Measurements from ENCODE around the gene ACAP3. TPM values are rescaled to one million over a fixed set of nuclear protein-coding genes. Genes with fewer than 3 reads are reported as not detected.

Gene ACAP3, protein sequence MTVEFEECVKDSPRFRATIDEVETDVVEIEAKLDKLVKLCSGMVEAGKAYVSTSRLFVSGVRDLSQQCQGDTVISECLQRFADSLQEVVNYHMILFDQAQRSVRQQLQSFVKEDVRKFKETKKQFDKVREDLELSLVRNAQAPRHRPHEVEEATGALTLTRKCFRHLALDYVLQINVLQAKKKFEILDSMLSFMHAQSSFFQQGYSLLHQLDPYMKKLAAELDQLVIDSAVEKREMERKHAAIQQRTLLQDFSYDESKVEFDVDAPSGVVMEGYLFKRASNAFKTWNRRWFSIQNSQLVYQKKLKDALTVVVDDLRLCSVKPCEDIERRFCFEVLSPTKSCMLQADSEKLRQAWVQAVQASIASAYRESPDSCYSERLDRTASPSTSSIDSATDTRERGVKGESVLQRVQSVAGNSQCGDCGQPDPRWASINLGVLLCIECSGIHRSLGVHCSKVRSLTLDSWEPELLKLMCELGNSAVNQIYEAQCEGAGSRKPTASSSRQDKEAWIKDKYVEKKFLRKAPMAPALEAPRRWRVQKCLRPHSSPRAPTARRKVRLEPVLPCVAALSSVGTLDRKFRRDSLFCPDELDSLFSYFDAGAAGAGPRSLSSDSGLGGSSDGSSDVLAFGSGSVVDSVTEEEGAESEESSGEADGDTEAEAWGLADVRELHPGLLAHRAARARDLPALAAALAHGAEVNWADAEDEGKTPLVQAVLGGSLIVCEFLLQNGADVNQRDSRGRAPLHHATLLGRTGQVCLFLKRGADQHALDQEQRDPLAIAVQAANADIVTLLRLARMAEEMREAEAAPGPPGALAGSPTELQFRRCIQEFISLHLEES
- 44.6 TPM for polyA plus RNA-seq (ENCODE audit: insufficient read length)

DNA sequence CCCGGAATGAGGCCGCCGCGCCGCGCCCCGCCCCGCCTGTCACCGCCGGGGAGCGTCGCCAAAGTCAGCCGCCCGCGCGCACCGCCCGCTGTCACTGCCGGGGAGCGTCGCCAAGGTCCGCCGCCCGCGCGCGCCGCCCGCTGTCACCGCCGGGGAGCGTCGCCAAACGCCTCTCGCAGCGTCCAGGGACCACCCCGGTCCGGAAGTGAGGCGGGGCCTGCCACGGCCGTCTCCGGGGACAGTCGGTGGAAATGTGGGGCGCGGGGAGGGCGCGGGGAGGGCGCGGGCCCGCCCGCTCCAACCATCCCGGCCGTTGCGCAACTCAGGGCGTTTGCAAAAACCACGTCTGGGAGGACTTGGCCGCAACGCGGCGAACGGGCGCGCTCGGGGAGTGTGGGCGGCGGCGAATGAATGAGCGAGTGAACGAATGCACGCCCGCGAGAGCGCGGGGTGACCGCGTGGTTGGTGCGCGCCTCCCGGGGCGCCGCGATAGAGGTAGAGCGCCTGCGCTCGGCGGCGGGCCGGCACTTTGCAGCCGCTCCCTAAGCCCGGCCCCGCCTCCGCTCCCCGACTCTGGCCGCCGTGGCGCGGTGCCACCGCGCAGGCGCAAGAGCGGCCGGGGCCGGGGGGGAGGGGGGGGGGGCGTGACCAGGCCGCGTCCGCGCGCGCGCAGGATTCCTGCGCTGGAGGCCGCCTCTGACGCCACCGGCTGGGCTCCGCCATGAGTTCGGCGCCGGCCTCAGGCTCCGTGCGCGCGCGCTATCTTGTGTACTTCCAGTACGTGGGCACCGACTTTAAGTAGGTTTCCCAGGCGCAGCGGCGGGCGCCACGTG, at the start of gene ACAP3, which contains the start of gene PUSL1:
Gene ACAP3, minus strand, starts transcription at position 8 of the 833 bp plus-strand sequence. CDS start 115 bp downstream, outside the sequence.
Gene PUSL1, plus strand, starts transcription at position 675 of the 833 bp plus-strand sequence. Its CDS starts 47 bp downstream, at position 722.
- DNase-seq (ENCODE audit: low read depth): peak; percentile 83

DNA sequence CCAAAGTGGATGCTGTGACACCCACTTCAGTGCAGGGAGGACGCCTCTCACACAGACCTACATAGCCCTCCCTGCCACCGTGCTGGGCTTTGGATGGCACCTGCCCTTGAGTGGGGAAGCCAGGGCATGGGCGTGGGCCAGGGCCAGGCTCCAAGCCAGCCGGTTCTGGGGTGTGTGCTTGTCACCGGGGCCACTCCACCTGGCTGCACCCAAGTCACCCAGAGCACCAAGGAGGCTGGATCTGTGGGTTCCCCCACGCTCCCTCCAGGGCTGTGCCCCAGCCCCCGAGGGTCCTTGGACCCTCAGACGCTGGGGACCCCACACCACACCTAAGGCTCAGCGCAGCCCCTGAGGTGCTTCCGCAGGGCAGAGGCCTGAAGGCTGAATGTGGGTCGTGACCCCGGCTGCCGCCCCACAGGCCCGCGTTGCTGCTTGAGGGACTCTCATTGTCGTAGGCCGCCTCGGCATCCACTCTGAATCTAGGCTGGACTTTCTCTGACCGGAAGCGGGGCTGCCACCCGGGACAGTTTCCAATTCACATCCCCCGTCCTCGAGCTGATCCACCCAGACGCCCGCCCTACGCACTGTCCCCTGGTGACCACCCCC, 49.2 kb upstream of the ACAP3 start:
- no peak for DNase-seq (ENCODE audit: low read depth)

DNA sequence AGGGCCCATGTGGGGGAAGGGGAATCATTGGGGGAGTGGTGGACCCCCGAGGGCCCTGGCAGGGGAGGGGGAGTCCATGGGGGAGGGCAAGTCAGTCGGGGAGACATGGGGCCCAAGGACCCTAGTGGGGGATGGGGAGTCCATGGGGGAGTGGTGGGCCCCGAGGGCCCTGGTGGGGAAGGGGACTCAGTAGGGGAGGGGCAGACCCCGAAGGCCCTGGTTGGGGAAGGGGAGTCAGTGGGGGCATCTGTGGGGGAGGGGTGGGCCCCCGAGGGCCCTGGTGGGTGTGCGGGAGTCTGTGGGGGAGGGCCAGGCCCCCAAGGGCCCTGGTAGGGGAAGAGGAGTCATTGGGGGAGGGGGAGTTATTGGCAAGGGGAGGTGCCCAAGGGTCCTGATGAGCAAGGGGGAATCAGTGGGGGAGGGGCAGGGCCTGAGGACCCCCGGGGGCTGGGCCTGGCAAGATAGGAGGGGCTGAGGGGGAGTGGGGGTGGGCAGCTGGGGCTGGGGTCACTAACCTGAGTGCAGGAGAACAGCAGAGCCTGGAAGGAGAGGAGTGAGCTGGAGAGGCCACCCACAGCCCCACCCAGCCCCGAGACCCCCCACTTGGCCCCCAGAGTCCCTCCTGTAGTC, 48.6 kb upstream of the ACAP3 start:
- no peak for DNase-seq (ENCODE audit: low read depth)

DNA sequence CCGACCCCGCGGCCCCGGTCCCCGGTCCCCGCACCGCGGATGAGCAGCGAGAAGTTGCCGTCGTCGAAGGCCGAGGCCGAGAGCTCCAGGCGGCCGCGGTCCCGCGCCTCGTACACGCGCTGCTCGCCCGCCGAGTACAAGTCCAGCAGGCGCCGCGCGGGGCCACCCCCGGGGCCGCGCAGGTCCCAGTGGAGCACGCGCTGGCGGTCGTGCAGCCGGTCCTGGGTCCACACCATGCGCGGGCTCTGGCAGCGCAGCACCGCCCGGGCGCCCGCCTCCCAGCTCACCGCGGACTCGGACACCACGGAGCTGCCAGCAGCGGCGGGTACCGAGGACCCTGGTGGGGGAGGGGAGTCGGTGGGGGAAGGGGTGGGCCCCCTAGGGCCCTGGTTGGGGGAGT, 47.7 kb upstream of the ACAP3 start:
- no peak for DNase-seq (ENCODE audit: low read depth)

DNA sequence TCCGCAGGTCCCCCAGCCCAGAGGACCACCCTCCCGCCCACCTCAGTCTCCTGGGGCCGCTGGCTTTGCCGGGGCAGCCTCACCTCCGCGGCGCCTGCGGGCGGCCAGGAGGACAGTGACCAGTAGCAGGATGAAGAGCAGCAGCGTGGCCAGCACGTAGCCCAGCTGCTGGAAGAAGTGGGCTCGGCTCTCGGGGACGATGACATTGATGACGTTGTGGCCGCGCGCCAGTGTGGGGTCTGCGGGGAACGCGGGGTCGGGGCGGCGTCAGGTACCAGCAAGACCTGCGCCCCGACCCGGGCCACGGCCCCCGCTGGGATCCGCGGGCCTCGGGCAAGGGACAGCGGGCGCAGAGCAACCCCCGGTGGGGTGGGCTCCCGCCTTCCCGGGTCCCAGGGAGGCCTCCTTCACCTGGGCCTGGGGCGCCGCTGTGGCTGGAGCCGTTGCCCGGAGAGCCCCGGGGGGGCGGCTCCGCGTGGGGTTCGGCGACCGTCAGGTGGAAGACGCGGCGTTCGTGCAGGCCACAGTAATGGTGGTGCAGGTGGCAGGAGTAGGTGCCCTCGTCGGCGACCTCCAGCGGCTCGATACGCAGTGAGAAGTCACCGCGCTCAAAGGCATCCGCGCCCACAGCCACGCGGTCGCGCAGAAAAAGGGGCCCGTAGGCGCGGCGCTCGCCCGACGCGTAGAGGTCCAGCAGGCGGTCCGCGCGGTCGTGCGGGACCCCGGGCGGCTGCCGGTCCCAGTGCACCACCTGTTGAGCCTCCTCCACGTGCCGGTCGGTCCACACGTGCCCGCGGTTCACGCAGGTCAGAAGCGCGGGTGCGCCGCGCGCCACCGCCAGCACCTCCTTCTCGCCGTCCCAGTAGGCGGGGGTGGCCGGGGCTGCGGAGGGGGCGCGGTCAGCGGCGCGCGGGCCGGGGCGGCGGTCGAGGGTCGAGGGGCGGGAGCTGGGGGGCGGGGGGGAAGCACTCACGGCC, 46.8 kb upstream of the ACAP3 start:
- no peak for DNase-seq (ENCODE audit: low read depth)

DNA sequence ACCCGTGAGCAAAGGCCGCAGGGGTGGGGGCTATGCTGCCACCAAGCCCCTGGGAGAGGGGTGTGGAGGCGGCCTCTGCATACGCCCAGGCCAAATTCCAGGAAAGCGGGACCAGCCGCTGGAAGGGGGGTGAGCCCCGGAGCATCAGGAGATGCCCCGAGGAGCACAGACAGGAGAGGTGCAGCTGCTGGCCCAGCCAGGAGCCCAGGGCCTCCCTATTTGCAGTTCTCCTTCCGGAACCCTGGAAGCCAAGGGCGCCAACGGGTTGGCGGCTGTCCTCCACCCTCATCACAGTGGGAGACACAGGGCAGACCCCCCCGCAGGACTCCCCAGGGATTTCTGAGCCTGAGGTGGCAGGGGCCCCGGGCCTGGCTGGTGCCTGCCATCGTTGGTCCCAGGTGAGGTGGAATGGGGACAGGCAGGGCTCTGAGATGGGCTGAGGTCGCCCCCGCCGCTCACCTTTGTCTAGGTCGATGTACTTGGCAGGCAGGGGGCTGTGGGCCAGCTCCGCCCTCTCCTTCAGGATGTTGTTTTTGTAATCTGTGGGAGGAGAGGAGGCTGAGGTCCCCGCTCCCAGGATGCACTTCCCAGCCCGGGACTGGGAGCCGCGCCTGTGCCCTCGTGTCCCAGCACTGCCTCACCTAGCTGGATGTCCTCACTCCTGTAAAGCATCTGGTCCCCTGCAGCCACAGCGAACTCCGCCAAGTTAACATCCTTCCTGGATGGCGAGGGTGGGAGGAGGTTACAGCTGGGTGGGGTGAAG, 45.8 kb upstream of the ACAP3 start:
- DNase-seq (ENCODE audit: low read depth): no peak

DNA sequence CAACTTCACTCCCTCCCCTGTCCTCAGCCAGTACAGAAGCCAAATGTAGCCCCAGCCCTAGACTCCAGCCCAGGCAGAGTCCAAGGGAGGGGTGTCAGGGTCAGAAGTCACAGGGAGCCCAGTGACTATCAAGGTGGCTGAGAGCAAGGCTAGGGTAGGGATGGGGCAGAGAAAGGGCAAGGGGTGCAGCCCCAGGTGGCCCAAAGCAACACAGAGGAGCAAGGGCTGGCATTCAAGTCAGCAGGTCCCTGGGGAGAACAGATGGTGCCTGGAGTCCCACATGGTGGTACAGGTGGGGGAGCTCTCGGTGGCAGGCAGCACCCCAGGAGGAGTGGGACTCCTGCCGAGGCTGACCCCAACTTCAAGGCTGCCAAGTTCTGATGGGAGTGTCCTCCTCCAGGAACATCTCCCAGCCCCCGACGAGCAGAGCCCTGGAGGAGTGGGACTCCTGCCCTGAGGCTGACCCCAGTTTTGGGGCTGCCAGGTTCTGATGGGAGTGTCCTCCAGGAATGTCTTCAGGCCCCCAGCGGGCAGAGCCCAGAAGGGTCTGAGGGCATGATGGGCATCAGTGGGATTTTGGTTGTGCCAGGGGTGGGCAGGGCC, 45.2 kb upstream of the ACAP3 start:
- no peak for DNase-seq (ENCODE audit: low read depth)

DNA sequence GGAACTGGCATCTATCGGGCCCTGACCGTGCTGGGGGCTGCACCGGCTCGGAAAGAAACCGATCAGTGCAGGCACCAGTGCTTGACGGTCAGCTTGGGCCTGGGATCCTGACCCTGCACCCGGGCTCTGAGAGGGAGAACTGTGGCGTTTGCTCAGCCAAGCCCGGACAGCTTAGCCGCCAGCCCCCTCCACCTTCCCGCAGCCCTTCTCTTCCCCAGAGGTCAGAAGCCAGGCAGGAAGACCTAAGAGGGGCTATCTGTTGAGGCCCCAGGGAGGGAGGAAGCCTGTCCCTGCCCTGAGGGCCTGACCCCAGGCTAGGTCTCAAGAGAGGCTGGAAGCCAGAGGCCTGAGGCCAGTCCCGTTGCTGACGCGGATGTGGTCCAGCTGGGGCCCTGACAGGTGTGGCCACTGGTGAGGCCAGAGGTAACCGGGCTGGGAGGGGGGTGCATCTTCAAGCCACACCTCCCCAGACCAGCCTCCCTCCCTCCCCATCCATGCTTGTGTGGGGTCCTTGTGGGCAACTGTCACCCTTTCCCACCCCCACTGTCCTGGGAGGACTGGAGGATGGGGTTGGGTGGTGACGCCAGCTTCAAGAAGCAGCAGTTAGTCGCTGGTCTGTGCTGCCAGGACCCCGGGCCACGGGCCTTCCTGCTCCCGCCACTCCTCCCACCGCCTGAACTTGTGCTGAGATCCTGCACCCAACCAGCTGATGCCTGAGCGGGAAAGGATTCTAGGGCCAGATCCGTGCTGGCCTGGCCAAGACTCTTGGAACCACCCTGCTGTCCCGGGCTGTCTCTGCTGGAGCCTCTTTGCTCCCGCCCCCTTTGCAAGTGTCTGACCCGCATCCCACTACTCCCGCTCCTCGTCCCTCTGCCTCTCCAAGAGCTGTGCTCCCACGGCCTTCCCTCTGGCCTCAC, 44.0 kb upstream of the ACAP3 start:
- DNase-seq (ENCODE audit: low read depth): no peak

DNA sequence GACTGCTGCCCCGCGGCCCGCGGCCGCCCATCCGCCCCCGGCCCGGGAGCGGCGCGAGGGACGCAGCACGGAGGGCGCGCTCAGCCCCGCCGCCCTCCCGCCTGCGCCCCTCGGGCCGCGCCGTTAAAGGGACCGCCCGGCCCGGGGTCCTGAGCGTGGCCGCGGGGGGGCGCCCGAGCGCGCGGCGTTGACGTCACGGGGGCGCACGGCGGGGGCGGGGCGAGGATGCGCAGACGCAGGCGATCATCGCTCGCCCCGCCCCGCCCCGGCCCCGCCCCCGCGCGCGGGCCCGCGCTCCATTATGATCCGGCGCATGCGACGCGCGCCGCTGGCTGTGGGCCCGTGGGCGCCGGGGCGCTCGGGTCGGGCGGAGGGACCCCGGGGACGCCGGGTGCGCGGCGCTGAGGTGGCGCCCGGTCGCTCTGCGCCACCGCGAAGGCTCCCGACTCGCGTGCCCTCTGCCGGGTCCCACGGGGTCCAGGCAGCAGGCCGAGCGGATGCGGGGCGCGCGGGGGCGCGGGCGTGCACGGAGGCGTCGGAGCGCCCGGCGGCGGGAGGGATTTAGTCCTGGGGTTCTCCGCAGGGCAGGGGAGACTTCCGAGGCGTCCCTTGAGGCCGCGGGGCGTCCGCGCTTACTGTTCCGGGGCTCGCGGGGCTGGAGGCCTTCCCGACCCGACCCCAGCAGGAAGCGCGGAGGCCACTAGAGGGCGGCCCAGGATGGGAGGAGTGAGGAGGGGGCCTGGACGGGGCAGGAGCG, 41.7 kb upstream of the ACAP3 start, which contains the start of gene DVL1:
Gene DVL1, minus strand, starts transcription at position 163 of the 757 bp plus-strand sequence. CDS start 353 bp downstream, outside the sequence.
- no peak for DNase-seq (ENCODE audit: low read depth)

DNA sequence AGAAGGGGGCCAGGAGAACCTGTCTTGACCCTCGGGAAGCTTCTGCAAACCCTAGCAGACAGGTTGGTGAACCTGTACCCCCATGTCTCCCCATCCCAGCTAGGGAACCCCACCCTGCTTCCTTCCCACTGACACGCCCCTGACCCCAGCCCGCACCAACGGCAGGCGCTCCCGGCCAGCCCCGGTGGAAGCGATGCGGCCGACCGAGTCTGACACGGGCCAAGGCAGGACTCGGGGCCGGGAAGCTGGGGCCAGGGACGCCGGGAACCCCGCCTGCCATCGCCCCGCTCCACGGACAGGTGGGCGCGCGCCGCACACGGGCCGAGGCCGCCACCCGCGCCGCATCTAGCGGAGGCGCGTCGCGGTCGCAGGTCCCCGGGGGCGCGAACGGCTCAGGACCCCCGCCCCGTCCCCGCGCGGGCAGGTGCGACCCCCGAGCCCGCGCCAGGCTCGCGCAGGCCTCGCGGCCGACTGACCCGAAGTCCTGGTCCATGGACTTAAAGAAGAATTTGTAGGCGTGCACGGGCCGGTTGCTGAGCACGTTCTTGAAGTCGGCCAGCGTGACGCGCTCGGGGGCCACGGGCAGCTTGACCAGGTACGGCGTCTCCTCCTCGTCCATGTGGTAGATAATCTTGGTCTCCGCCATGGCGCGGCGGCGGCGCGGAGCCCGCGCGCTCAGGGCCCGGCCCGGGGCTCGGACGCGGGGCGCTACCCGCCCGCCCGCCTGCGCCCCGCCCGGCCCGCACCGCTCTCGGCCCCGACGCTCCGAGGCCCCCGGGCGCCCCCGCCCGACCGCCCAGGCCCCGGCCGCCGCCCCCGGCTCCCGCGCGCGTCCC, 40.9 kb upstream of the ACAP3 start:
- DNase-seq (ENCODE audit: low read depth): no peak

DNA sequence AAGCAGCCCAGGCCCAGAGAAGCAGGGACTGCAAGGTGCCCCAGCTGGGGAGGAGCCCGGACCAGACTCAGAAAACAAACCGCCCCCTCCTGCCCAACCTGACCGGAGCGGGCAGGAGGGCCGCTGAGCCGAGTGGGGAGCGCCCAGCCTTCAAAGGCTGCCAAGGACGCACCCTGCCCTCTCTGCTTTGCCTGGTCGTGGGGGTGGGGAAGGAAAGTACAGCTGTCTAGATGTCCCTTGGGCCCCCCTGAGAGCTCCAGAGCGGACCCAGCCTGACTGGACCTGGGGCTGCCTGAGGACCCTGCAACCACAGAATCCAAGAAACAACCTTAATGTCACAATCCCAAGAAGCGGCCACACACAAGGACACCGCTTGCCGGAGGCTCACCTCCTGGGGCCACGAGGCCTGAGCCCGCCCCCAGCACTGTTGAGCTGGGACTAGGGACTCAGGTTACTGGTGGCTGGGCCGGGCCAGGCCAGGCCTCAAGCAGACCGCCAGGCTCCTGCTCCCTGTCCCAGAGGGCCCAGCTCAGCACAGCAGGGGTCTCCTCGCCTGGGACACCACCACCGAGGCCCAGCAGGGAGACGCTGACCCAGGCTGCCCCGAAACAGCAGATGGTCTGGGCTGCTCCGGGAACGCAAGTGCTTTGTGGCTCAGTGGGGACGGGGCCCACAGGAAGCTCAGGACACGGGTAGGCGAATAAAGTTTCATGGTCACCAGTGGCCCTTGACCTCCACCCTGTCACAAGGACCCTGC, 40.1 kb upstream of the ACAP3 start:
- DNase-seq (ENCODE audit: low read depth): no peak

DNA sequence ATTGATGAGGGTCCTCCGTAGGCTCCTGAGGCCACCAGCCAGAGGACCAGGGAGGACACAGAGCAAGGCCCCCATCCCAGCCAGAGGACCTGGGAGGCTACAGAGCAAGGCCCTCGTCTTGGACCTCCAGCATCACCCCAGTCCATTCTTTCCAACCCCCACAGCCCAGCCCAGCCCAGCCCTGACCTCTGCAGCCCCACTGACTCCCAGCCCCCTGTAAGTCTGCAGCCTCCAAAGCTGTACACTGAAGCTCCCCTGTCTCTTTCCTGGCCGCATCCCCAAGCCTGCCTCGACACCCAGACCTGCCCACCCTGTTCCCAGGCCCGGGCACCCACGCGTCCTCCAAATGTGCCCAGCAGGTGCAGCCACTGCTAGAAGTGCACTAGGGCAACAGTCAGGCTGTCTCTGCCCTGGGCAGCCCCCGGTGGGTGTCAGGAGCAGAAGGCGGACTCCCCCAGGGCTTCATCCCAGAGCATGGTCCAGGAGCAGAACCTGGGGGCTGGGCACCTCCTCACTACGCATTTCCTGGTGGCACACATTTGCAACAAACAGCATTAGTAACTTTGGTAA, 39.4 kb upstream of the ACAP3 start:
- DNase-seq (ENCODE audit: low read depth): no peak

DNA sequence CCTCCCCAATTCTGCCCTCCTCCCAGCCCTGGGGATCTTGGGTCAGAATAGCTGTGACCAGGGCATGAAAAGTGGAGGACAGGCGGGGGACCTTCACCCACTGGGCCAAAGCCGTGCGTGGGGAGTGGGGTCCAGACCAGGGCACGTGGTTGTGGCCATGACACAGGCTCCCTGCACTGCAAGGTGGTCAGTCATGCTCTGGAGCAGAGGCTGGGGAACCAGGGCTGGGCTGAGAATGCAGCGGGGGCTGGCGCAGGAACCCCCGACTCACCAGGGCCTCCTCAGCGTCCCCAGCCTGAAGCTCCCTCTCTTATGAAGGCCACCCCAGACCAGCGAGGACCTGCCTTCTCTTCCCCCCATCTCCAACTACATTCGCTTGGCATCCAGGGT, 38.8 kb upstream of the ACAP3 start:
- no peak for DNase-seq (ENCODE audit: low read depth)

DNA sequence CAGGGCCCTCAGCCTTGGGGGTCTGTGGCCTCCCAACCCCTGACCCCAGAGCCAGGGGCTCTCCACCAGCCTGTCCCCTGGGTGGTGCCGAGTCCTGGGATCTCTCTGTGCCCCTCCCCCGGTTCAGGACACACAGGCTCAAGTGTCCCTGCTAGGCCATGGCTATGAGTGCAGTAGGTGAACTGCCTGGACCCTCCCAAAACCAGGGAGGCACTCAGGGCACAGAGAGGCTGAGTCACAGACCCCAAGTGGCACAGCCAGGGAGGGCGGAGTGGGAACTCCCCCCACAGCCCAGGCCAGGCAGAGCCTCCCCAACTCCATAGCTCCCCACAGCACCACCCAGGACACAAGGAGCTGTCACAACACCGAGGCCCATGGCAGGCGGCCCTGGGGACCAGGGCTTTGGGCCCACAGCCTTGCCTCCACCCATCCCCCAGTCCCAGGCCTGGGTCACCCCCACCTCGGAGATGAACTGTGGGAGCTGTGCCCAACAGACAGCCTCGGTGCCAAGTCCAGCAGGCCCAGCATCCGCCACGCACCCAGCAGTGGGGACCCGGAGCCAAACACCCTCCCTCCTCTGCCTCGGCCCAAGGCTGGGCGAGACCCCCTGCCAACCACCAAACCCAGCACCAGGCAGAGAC, 38.2 kb upstream of the ACAP3 start:
- DNase-seq (ENCODE audit: low read depth): no peak

Data from forelimb muscle (tissue), 1 donor.